Neural cell (in vitro differentiated cells): ENCODE measurements around the gene IL17D.

Source experiments
- CTCF ChIP-seq: fragments of 450-650 bp; IDR thresholded peaks from 2 replicates; pipeline ENCODE4 v1.5.1; 2014; ENCODE audit warnings: antibody characterized with exemption, mild to moderate bottlenecking, moderate library complexity; ENCODE audit not compliant: poor library complexity, severe bottlenecking
- EP300 ChIP-seq: fragments of 450-650 bp; conservative IDR thresholded peaks from 2 replicates; pipeline ENCODE4 v1.6.1; 2014; ENCODE audit warnings: antibody characterized with exemption, mild to moderate bottlenecking, moderate library complexity; ENCODE audit not compliant: poor library complexity, severe bottlenecking
- EZH2 ChIP-seq: fragments of 200-600, 300-800 bp; shearing (Covaris generic), sonication (generic); IDR thresholded peaks from 2 replicates; pipeline ENCODE4 v1.6.1; 2014; ENCODE audit warnings: antibody characterized with exemption, low read length, borderline replicate concordance, mild to moderate bottlenecking; ENCODE audit not compliant: insufficient read depth, poor library complexity, severe bottlenecking
- MXI1 ChIP-seq: fragments of 450-650 bp; conservative IDR thresholded peaks from 2 replicates; pipeline ENCODE4 v1.6.1; 2014; ENCODE audit warnings: antibody characterized with exemption, mild to moderate bottlenecking; ENCODE audit not compliant: poor library complexity, severe bottlenecking
- POLR2AphosphoS5 ChIP-seq: IDR thresholded peaks from 2 replicates; pipeline ENCODE4 v1.6.1; 2012
- RAD21 ChIP-seq: fragments of 450-650 bp; conservative IDR thresholded peaks from 2 replicates; pipeline ENCODE4 v1.6.1; 2014; ENCODE audit warnings: antibody characterized with exemption, mild to moderate bottlenecking, moderate library complexity
- REST ChIP-seq: IDR thresholded peaks from 2 replicates; pipeline ENCODE4 v1.6.1; 2012; ENCODE audit warnings: borderline replicate concordance
- SMC3 ChIP-seq: fragments of 450-650 bp; conservative IDR thresholded peaks from 2 replicates; pipeline ENCODE4 v1.6.1; 2014; ENCODE audit warnings: antibody characterized with exemption, mild to moderate bottlenecking, moderate library complexity; ENCODE audit not compliant: poor library complexity
- TAF1 ChIP-seq: IDR thresholded peaks from 2 replicates; pipeline ENCODE4 v1.6.1; 2012; ENCODE audit warnings: low read depth

- TF ChIP-seq TAF1, result no peak
- TF ChIP-seq MXI1, result no peak
- TF ChIP-seq CTCF, result no peak
- no peak for TF ChIP-seq REST
- no peak for TF ChIP-seq POLR2AphosphoS5
- no peak for TF ChIP-seq SMC3
- no peak for TF ChIP-seq EZH2
- TF ChIP-seq EP300, result no peak
- no peak for TF ChIP-seq RAD21
Measured at GRCh38 chr13:20718958-20719566, 15.6 kb downstream of the IL17D start.
